Superior temporal gyrus (tissue), 1 donor: ENCODE data around the gene PTER.

Experiments used
- DNase-seq: peaks from one replicate; pipeline ENCODE4 v3.0.0-alpha.2; 2016; ENCODE audit errors: extremely low spot score

The PTER gene

GRCh38 chr10:16544099-16544498 lies 107.3 kb downstream of the PTER start:
- no peak for DNase-seq

GRCh38 chr10:16544591-16544990 lies 107.8 kb downstream of the PTER start:
- DNase-seq, result no peak

GRCh38 chr10:16545116-16545736 lies 108.4 kb downstream of the PTER start:
- peak; percentile 47 for DNase-seq

- DNase-seq, result no peak
Observed at GRCh38 chr10:16547973-16548372, 111.2 kb downstream of the PTER start.

GRCh38 chr10:16559236-16559773 lies 122.5 kb downstream of the PTER start:
- no peak for DNase-seq

- DNase-seq, result no peak
Observed at GRCh38 chr10:16562891-16563290, 126.1 kb downstream of the PTER start.
